HG03159 (cell line): ENCODE measurements around the gene HEXA.
"Not testable (repeated sequence)": the region's sequence is repeated elsewhere in the genome, so short reads cannot be mapped to it uniquely, and the experiment has no call there.

ENCODE experiments used
- ATAC-seq: cut with Tn5 transposase; IDR thresholded peaks from one replicate; pipeline ENCODE4 v1.9.1; 2021; ENCODE audit warnings: mild to moderate bottlenecking, moderate library complexity; ENCODE audit not compliant: unreplicated experiment

HEXA gene

GRCh38 chr15:72375846-72376581, at the start of gene HEXA:
Gene HEXA, minus strand, starts transcription at chr15:72376014. Its CDS starts 42 bp downstream, at chr15:72375972.
- ATAC-seq: peak; percentile 73

- ATAC-seq: no peak
These were observed 47.4 kb upstream of the HEXA start for GRCh38 chr15:72423256-72423655.

DNA sequence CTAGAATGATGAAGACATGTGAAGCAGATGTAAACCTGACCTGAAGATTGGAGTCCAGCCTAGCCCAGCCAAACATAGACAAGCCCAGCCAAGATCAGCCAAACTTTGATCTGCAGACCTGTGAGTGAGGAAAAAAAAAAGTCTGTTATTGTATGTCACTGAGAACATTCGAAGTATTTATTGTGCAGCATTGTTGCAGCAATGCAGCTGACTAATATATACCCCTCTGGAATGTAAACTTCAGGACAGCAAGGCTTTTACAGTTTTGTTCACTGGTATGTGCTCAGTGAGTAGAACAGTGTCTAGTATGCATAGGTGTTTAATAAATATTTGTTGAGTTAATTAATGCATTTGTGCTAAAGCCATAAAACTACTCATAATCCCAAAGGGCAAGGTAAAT, 45.7 kb upstream of the HEXA start:
- no peak for ATAC-seq

DNA sequence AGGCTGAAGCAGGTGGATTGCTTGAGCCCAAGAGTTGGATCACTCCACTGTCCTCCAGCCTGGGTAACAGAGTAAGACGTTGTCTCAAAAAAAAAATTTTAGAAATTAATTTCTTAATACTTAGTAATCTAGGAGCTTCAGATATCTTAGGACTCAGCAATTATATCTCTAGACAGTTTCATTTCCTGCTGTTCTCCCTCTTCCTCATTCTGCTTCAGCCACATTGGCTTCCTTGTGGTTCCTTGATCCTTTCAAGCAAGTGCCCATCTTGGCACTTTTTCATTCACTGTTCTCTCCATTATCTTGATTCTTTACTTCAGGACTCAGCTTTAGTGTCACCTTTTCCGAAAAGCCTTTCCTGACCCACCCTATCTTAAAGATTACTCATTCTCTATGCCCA, 44.8 kb upstream of the HEXA start:
- no peak for ATAC-seq

DNA sequence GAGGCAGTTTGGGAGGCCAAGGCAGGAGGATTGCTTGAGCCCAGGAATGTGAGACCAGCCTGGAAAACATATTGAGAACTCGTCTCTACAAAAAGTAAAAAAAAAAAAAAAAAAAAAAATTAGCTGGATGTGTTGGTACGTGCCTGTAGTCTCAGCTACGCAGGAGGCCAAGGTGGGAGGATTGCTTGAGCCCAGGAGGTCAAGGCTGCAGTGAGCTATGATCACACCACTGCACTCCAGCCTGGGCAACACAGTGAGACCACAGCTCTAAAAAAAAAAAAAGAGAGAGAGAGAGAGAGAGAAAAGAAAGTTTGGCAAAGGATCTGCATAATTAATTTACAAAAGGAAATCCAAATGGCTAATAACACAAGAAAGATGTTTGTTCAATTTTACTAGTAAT, 44.0 kb upstream of the HEXA start:
- ATAC-seq: not testable (repeated sequence)

DNA sequence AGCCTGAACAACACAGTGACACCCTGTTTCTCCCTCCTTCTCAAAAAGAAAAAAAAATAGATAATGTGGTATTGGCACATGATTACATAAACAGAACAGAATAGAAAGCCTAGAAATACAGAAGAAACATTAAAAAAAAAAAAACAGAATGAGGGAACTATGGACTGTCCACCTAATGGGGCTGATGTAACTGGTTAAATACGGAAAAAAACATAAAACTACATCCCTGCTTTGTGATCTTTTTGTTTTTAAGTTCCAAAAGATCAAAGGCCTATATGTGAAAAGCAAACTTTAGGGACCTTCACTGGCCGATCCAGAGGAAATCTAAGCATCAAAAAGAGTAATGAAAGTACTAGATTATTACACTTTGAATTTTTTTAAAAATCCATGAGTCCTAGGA, 39.5 kb upstream of the HEXA start:
- no peak for ATAC-seq

DNA sequence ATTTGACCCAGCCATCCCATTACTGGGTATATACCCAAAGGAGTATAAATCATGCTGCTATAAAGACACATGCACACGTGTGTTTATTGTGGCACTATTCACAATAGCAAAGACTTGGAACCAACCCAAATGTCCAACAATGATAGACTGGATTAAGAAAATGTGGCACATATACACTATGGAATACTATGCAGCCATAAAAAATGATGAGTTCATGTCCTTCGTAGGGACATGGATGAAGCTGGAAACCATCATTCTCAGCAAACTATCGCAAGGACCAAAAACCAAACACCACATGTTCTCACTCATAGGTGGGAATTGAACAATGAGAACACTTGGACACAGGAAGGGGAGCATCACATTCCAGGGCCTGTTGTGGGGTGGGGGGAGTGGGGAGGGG, 37.5 kb upstream of the HEXA start:
- ATAC-seq: not testable (repeated sequence)

DNA sequence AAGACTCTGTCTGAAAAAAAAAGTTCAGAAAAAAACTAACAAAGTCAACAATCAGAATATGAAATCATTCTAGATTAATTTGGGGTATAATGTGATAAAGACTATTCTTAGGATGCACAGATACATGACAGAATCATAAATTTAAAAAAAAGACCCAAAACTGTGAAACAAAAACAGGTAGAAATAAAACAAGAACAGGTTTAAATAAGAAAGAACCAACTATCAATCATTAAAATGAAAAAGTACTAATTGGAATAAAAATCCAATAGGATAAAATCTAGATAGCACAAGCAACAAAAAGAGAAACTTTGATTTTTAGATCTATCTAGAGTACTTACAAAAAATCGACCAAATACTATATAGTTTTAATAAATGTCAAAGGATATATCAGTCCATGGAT, 35.7 kb upstream of the HEXA start:
- ATAC-seq: no peak

DNA sequence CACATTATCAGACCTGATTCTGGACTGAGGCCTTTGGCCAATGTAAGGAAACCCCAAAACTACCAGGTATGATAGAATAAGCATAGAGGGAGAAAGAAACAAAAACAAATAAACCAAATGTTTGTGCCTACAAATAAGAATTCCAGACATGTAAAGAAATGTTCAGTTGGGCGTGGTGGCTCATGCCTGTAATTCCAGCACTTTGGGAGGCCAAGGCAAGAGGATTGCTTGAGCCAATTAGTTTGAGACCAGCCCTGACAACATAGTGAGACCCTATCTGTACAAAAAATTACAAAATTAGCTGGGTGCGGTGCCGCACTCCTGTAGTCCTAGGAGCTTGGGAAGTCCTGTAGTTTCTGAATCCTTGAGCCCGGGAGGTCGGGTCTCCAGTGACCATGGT, 35.3 kb upstream of the HEXA start:
- no peak for ATAC-seq

- ATAC-seq: no peak
These were observed 31.1 kb upstream of the HEXA start for GRCh38 chr15:72406936-72407335.

- ATAC-seq: no peak
These were observed 29.0 kb upstream of the HEXA start for GRCh38 chr15:72404841-72405240.

- no peak for ATAC-seq
These were observed 28.5 kb upstream of the HEXA start for GRCh38 chr15:72404356-72404755.

- ATAC-seq: no peak
These were observed 26.9 kb upstream of the HEXA start for GRCh38 chr15:72402726-72403125.

DNA sequence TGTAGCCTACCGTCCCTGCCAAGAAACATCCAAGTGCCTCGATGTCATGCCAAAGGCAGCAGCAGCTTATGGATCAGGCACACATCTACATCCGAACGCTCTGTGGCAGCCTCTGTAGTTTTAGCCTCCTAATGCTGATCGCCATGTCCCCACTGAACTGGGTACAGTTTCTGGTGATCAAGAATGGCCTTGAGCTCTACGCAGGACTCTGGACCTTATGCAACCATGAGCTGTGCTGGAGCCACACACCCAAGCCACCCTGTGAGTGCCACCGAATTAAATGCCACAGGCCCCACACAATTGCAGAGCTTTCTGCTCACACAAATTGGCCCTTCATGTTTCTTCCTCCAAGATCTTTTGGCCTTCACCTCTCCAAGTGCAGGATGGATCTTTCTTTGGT, 22.8 kb upstream of the HEXA start:
- ATAC-seq: no peak

DNA sequence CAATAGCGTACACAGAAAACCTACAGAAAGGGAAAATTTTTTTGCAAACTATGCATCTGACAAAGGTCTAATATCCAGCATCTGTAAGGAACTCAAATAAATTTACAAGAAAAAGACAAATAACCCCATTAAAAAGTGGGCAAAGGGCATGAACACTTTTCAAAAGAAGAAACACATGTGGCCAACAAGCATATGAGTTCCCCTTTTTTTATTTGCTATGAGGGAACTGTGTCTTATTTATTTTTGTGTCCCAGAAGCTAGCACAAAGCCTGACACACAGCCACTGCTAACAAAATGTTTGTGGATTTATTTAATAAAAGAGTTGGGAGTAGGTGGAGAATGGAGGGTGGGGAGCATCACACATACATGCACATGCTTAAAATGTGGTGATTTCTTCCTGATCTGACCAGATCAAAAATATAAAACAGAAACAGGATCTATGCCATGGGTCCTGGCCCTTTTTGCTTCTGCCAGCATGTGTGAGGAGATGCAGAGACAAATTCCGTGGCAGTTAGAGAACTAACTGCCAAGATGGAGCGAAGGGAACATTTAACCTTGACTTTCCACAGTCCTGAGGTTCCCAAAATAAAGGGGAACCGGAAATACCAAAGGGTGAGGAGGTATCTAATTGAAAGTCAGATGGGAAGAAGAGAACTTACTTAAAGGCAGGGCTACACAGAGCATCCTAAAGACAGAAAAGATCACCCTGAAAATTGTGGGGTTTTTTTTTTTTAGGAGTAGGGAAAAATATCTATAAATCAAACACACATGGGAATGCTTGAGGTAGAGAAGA, 22.2 kb upstream of the HEXA start, which contains the start of gene TMEM202:
Gene TMEM202 (plus strand): TSS at position 510 of the 793 bp plus-strand sequence. CDS start 22 bp downstream, at position 532.
- ATAC-seq: no peak

DNA sequence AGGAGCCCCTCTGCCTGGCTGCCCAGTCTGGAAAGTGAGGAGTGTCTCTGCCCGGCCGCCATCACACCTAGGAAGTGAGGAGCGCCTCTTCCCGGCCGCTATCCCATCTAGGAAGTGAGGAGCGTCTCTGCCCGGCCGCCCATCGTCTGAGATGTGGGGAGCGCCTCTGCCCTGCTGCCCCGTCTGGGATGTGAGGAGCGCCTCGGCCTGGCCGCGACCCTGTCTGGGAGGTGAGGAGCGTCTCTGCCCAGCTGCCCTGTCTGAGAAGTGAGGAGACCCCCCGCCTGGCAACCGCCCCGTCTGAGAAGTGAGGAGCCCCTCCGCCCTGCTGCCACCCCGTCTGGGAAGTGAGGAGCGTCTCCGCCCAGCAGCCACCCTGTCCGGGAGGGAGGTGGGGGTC, 20.5 kb upstream of the HEXA start:
- ATAC-seq: not testable (repeated sequence)

DNA sequence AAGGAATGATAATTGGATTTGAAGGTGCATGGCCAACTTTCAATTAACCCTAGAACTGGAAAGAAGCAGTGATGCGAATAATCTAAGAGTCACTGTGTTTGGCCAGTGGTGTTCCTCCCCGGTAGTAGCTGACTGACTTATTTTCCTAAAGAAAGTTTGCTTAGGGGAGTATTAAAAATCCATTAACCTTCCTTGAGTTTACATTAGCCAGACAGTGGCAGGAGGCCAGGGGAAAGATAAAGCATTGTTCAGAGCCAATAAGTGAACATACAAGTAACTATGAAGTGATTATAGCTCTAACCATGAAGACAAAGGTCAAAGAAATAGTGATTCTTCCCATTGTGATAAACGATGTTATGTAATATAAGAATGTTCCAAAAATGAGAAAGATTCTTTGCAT, 13.4 kb upstream of the HEXA start:
- ATAC-seq: no peak

- no peak for ATAC-seq
These were observed 11.9 kb upstream of the HEXA start for GRCh38 chr15:72387741-72388140.

DNA sequence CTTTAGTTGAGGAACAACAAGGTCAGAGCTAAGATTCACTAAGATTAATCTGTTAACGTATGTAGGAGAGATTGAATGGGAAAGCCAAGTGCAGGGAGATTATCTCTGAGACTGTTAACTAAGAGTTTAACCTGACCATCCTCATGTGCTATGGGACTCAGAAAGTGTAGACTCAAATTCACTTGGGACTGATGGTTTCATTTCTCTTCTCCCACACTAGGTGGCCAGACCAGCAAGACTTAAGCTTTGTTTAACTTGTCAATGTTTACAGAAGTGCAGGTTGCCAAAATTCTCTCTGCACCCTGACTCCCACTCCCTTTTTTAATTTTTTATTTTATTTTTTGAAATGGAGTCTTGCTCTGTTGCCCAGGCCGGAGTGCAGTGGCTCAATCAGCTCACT, 6.3 kb upstream of the HEXA start:
- no peak for ATAC-seq

DNA sequence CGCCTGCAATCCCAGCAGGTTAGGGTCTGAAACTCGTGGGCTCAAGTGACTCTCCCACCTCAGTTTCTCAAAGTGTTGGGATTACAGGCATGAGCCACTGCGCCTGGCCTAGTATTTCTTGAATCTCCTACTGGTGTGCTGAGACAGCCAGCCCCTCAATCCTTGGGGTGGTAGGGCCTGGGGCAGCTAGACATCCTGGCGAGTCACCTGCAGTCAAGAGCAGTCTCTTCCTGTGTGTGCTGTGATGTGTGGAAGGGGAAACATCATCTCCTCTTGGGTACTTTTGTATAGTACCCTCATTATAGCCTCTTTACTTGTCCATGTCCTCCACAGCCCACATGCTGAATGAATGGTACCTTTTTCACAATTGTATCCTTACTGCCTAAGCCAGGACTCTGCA, 4.9 kb upstream of the HEXA start:
- ATAC-seq: no peak

GRCh38 chr15:72379856-72380430, 4.1 kb upstream of the HEXA start:
- ATAC-seq: no peak

- not testable (repeated sequence) for ATAC-seq
These were observed 3.3 kb upstream of the HEXA start for GRCh38 chr15:72379106-72379505.
